GM23338 (cell line): ENCODE data around the gene STK38L. TPM values are rescaled to one million over a fixed set of nuclear protein-coding genes. Genes with fewer than 3 reads are reported as not detected.

ENCODE experiments used
- ATAC-seq: fragments of 200-7000 bp; cut with Tn5 transposase; 3 replicates; pipeline ENCODE4 v1.9.1; 2020
- DNase-seq: peaks from one replicate; pipeline ENCODE4 v3.0.0-alpha.2; 2015; ENCODE audit warnings: low spot score
- H2AFZ ChIP-seq: fragments of 200-600 bp; sonication (generic); 2 replicates; pipeline ENCODE4 v1.8.0; 2016; ENCODE audit warnings: antibody characterized with exemption, mild to moderate bottlenecking, moderate library complexity
- H3F3A ChIP-seq: fragments of 200-600 bp; sonication (generic); replicated peaks from 2 replicates; pipeline ENCODE4 v1.8.0; 2017; ENCODE audit warnings: antibody characterized with exemption, mixed run types, low read depth
- H3K27ac ChIP-seq: fragments of 200-600 bp; sonication (generic); 2 replicates; pipeline ENCODE4 v1.6.1; 2016; ENCODE audit warnings: low read depth
- H3K27me3 ChIP-seq: fragments of 200-600 bp; sonication (generic); 2 replicates; pipeline ENCODE4 v1.8.0; 2016; ENCODE audit warnings: mild to moderate bottlenecking, mixed run types, moderate library complexity; ENCODE audit not compliant: insufficient read depth
- H3K36me3 ChIP-seq: fragments of 200-600 bp; sonication (generic); 2 replicates; pipeline ENCODE4 v1.8.0; 2016; ENCODE audit warnings: mild to moderate bottlenecking; ENCODE audit not compliant: insufficient read depth
- H3K4me1 ChIP-seq: fragments of 200-600 bp; sonication (generic); 2 replicates; pipeline ENCODE4 v1.8.0; 2016; ENCODE audit warnings: mild to moderate bottlenecking, moderate library complexity; ENCODE audit not compliant: insufficient read depth
- H3K4me2 ChIP-seq: fragments of 200-600 bp; sonication (generic); 2 replicates; pipeline ENCODE4 v1.7.1; 2017; ENCODE audit warnings: mixed run types
- H3K4me3 ChIP-seq: fragments of 200-600 bp; sonication (generic); 2 replicates; pipeline ENCODE4 v1.6.1; 2016; ENCODE audit warnings: mixed run types
- H3K79me2 ChIP-seq: fragments of 200-600 bp; sonication (generic); replicated peaks from 2 replicates; pipeline ENCODE4 v1.8.0; 2017; ENCODE audit warnings: mild to moderate bottlenecking; ENCODE audit not compliant: insufficient read depth
- H3K9me2 ChIP-seq: fragments of 200-600 bp; sonication (generic); 2 replicates; pipeline ENCODE4 v1.8.0; 2017; ENCODE audit not compliant: insufficient read depth
- H4K20me1 ChIP-seq: fragments of 200-600 bp; sonication (generic); replicated peaks from 2 replicates; pipeline ENCODE4 v1.8.0; 2017; ENCODE audit warnings: mild to moderate bottlenecking; ENCODE audit not compliant: insufficient read depth
- H3K27ac Mint-ChIP-seq: 2 replicates; pipeline ENCODE4 v1.8.0; 2020; ENCODE audit warnings: inconsistent platforms, mild to moderate bottlenecking, moderate library complexity, mixed read lengths
- H3K27me3 Mint-ChIP-seq: 3 replicates; pipeline ENCODE4 v1.8.0; 2022; ENCODE audit warnings: low read depth, mild to moderate bottlenecking, moderate library complexity, mixed read lengths, inconsistent platforms; ENCODE audit not compliant: insufficient read depth, poor library complexity
- H3K36me3 Mint-ChIP-seq: 3 replicates; pipeline ENCODE4 v1.8.0; 2021; ENCODE audit warnings: low read depth, mild to moderate bottlenecking, inconsistent platforms, moderate library complexity, mixed read lengths
- H3K4me1 Mint-ChIP-seq: 3 replicates; pipeline ENCODE4 v1.8.0; 2020; ENCODE audit warnings: mild to moderate bottlenecking, inconsistent platforms, mixed read lengths
- H3K4me3 Mint-ChIP-seq: 3 replicates; pipeline ENCODE4 v1.8.0; 2021; ENCODE audit warnings: moderate library complexity, mild to moderate bottlenecking, inconsistent platforms, mixed read lengths
- H3K9me3 Mint-ChIP-seq: 3 replicates; pipeline ENCODE4 v1.8.0; 2020; ENCODE audit warnings: moderate library complexity, mild to moderate bottlenecking, inconsistent platforms, mixed read lengths
- CREB1 ChIP-seq: fragments of 250-450 bp; sonication (Bioruptor Pico); IDR thresholded peaks from 2 replicates; pipeline ENCODE4 v1.5.0; 2020; ENCODE audit warnings: low read depth, mild to moderate bottlenecking, moderate library complexity
- EZH2 ChIP-seq: fragments of 200-600 bp; sonication (generic); IDR thresholded peaks from one replicate; pipeline ENCODE4 v1.8.0; 2017; ENCODE audit warnings: antibody characterized with exemption, mild to moderate bottlenecking, low read depth; ENCODE audit not compliant: unreplicated experiment
- EZH2phosphoT487 ChIP-seq: fragments of 200-600 bp; sonication (generic); IDR thresholded peaks from one replicate; pipeline ENCODE4 v1.8.1; 2018; ENCODE audit warnings: antibody characterized with exemption; ENCODE audit not compliant: unreplicated experiment
- JUNB ChIP-seq: IDR thresholded peaks from one replicate; pipeline ENCODE4 v1.6.1; 2016; ENCODE audit warnings: antibody characterized with exemption; ENCODE audit not compliant: unreplicated experiment
- NANOG ChIP-seq: IDR thresholded peaks from 2 replicates; pipeline ENCODE4 v1.6.1; 2016; ENCODE audit warnings: antibody characterized with exemption, borderline replicate concordance
- POLR2AphosphoS5 ChIP-seq: IDR thresholded peaks from 2 replicates; pipeline ENCODE4 v1.6.1; 2016; ENCODE audit warnings: antibody characterized with exemption, low read depth
- STAT1 ChIP-seq: IDR thresholded peaks from one replicate; pipeline ENCODE4 v1.6.1; 2016; ENCODE audit warnings: antibody characterized with exemption; ENCODE audit not compliant: unreplicated experiment
- ZNF114 ChIP-seq: fragments of 250-450 bp; sonication (Bioruptor Pico); IDR thresholded peaks from 2 replicates; pipeline ENCODE4 v1.5.0; 2020; ENCODE audit warnings: mild to moderate bottlenecking, moderate library complexity
- ZNF331 ChIP-seq: fragments of 250-450 bp; sonication (Bioruptor Pico); IDR thresholded peaks from 2 replicates; pipeline ENCODE4 v1.5.0; 2020; ENCODE audit warnings: low read depth, mild to moderate bottlenecking, moderate library complexity
- polyA plus RNA-seq: library from polyadenylated mRNA; unstranded; fragments of >200 nt; fragmentation: Nextera tagmentation; extraction: Ambion mirVana; gene quantifications from 2 replicates; pipeline ENCODE4 v1.2.1, GENCODE V29; 2016
- total RNA-seq: library from RNA; depleted of rRNA; stranded (reverse); fragments of >200 nt; shearing (Covaris generic); gene quantifications from 2 replicates; pipeline ENCODE4 v1.2.3, GENCODE V29; 2014
- TF ChIP-seq, protein P1 (sequence below): IDR thresholded peaks from 2 replicates; pipeline ENCODE4 v1.6.1; 2016; ENCODE audit warnings: antibody characterized with exemption
- TF ChIP-seq, protein P2 (sequence below): IDR thresholded peaks from one replicate; pipeline ENCODE4 v1.6.1; 2018; ENCODE audit warnings: antibody characterized with exemption; ENCODE audit not compliant: unreplicated experiment
- TF ChIP-seq, protein P3 (sequence below): fragments of 250-450 bp; sonication (Bioruptor Pico); IDR thresholded peaks from 2 replicates; pipeline ENCODE4 v1.5.0; 2020; ENCODE audit warnings: mild to moderate bottlenecking, moderate library complexity
- TF ChIP-seq, protein P4 (sequence below), 2 experiments: fragments of 200-600 bp in 1 of 2; sonication (generic) in 1 of 2; conservative IDR thresholded peaks; 2 replicates each; pipeline versions ENCODE4 v1.5.1 to v1.6.1; 2016 to 2017; ENCODE audit warnings: antibody characterized with exemption in 2 of 2, low read depth in 2 of 2, mild to moderate bottlenecking in 2 of 2, moderate library complexity in 1 of 2

The STK38L gene
- total and polyA plus RNA-seq, 2 experiments from 2014 or later: 28.9 to 56.5 TPM

DNA sequence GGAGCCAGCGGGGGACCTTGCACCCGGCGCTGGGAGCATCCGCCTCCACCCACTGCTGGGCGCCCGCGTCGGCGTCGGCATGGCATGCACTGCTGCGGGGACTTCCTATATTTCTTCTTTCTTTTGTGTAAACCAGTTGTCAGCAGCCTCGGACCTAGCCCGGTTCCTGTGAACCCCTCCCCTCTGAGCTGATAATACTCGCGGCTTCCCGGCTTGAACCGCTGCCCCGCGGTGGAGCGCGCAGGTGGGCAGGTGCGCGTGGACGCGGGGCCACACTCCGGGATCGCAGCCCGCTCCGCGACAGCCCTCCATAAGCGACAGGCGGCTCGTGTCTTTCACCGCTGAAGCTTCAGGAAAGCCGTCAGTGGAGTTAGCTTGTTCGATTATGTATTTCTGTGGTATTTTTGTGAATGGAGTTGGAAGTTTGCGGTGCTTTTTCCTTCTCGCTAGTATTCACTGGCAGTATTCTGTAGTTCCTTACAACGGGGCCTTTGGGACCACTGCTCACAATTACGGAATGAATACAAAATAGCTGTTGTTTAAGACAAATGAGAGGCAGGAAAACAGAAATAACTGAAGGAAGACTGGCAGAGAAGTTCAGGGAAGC lies 89.4 kb downstream of the STK38L start:
- Mint-ChIP-seq H3K4me3 (peak overlapping the region; percentile 91), H3K36me3 (no peaks in the 10 kb centered on the region), H3K27me3 (peaks cover 25% of the 10 kb centered on the region), H3K9me3 (no peaks in the 10 kb centered on the region), H3K27ac (peak overlapping the region; percentile 60; the same call in 1 of the 2 replicates), H3K4me1 (peaks cover 36% of the 10 kb centered on the region)
- no peaks in the 10 kb centered on the region; the same call in 1 of the 2 replicates for H3F3A ChIP-seq
- H3K4me2 ChIP-seq: peak overlapping the region; percentile 99
- no peaks in the 10 kb centered on the region for H4K20me1 ChIP-seq
- no peak overlapping the region for H3K27ac ChIP-seq
- peak; percentile 23; the same call in 2 of the 3 replicates for ATAC-seq
- H3K4me1 ChIP-seq: peaks cover 29% of the 10 kb centered on the region
- peaks cover 37% of the 10 kb centered on the region for H3K79me2 ChIP-seq
- no peak for TF ChIP-seq EZH2phosphoT487
- TF ChIP-seq, protein P1, sequence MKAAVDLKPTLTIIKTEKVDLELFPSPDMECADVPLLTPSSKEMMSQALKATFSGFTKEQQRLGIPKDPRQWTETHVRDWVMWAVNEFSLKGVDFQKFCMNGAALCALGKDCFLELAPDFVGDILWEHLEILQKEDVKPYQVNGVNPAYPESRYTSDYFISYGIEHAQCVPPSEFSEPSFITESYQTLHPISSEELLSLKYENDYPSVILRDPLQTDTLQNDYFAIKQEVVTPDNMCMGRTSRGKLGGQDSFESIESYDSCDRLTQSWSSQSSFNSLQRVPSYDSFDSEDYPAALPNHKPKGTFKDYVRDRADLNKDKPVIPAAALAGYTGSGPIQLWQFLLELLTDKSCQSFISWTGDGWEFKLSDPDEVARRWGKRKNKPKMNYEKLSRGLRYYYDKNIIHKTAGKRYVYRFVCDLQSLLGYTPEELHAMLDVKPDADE: no peak
- no peak for TF ChIP-seq JUNB
- TF ChIP-seq, protein P2, sequence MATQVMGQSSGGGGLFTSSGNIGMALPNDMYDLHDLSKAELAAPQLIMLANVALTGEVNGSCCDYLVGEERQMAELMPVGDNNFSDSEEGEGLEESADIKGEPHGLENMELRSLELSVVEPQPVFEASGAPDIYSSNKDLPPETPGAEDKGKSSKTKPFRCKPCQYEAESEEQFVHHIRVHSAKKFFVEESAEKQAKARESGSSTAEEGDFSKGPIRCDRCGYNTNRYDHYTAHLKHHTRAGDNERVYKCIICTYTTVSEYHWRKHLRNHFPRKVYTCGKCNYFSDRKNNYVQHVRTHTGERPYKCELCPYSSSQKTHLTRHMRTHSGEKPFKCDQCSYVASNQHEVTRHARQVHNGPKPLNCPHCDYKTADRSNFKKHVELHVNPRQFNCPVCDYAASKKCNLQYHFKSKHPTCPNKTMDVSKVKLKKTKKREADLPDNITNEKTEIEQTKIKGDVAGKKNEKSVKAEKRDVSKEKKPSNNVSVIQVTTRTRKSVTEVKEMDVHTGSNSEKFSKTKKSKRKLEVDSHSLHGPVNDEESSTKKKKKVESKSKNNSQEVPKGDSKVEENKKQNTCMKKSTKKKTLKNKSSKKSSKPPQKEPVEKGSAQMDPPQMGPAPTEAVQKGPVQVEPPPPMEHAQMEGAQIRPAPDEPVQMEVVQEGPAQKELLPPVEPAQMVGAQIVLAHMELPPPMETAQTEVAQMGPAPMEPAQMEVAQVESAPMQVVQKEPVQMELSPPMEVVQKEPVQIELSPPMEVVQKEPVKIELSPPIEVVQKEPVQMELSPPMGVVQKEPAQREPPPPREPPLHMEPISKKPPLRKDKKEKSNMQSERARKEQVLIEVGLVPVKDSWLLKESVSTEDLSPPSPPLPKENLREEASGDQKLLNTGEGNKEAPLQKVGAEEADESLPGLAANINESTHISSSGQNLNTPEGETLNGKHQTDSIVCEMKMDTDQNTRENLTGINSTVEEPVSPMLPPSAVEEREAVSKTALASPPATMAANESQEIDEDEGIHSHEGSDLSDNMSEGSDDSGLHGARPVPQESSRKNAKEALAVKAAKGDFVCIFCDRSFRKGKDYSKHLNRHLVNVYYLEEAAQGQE: no peak
- TF ChIP-seq, protein P3, sequence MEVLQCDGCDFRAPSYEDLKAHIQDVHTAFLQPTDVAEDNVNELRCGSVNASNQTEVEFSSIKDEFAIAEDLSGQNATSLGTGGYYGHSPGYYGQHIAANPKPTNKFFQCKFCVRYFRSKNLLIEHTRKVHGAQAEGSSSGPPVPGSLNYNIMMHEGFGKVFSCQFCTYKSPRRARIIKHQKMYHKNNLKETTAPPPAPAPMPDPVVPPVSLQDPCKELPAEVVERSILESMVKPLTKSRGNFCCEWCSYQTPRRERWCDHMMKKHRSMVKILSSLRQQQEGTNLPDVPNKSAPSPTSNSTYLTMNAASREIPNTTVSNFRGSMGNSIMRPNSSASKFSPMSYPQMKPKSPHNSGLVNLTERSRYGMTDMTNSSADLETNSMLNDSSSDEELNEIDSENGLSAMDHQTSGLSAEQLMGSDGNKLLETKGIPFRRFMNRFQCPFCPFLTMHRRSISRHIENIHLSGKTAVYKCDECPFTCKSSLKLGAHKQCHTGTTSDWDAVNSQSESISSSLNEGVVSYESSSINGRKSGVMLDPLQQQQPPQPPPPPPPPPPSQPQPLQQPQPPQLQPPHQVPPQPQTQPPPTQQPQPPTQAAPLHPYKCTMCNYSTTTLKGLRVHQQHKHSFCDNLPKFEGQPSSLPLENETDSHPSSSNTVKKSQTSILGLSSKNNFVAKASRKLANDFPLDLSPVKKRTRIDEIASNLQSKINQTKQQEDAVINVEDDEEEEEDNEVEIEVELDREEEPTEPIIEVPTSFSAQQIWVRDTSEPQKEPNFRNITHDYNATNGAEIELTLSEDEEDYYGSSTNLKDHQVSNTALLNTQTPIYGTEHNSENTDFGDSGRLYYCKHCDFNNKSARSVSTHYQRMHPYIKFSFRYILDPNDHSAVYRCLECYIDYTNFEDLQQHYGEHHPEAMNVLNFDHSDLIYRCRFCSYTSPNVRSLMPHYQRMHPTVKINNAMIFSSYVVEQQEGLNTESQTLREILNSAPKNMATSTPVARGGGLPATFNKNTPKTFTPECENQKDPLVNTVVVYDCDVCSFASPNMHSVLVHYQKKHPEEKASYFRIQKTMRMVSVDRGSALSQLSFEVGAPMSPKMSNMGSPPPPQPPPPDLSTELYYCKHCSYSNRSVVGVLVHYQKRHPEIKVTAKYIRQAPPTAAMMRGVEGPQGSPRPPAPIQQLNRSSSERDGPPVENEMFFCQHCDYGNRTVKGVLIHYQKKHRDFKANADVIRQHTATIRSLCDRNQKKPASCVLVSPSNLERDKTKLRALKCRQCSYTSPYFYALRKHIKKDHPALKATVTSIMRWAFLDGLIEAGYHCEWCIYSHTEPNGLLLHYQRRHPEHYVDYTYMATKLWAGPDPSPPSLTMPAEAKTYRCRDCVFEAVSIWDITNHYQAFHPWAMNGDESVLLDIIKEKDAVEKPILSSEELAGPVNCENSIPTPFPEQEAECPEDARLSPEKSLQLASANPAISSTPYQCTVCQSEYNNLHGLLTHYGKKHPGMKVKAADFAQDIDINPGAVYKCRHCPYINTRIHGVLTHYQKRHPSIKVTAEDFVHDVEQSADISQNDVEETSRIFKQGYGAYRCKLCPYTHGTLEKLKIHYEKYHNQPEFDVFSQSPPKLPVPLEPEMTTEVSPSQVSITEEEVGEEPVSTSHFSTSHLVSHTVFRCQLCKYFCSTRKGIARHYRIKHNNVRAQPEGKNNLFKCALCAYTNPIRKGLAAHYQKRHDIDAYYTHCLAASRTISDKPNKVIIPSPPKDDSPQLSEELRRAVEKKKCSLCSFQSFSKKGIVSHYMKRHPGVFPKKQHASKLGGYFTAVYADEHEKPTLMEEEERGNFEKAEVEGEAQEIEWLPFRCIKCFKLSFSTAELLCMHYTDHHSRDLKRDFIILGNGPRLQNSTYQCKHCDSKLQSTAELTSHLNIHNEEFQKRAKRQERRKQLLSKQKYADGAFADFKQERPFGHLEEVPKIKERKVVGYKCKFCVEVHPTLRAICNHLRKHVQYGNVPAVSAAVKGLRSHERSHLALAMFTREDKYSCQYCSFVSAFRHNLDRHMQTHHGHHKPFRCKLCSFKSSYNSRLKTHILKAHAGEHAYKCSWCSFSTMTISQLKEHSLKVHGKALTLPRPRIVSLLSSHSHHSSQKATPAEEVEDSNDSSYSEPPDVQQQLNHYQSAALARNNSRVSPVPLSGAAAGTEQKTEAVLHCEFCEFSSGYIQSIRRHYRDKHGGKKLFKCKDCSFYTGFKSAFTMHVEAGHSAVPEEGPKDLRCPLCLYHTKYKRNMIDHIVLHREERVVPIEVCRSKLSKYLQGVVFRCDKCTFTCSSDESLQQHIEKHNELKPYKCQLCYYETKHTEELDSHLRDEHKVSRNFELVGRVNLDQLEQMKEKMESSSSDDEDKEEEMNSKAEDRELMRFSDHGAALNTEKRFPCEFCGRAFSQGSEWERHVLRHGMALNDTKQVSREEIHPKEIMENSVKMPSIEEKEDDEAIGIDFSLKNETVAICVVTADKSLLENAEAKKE (CRISPR knock-in tag): no peak
- no peak for TF ChIP-seq STAT1
- TF ChIP-seq ZNF331 (CRISPR knock-in tag): no peak
- TF ChIP-seq POLR2AphosphoS5: no peak
- TF ChIP-seq NANOG: no peak
- TF ChIP-seq ZNF114: no peak
- TF ChIP-seq CREB1 (CRISPR knock-in tag): no peak
- no peak for TF ChIP-seq EZH2
- TF ChIP-seq, protein P4, sequence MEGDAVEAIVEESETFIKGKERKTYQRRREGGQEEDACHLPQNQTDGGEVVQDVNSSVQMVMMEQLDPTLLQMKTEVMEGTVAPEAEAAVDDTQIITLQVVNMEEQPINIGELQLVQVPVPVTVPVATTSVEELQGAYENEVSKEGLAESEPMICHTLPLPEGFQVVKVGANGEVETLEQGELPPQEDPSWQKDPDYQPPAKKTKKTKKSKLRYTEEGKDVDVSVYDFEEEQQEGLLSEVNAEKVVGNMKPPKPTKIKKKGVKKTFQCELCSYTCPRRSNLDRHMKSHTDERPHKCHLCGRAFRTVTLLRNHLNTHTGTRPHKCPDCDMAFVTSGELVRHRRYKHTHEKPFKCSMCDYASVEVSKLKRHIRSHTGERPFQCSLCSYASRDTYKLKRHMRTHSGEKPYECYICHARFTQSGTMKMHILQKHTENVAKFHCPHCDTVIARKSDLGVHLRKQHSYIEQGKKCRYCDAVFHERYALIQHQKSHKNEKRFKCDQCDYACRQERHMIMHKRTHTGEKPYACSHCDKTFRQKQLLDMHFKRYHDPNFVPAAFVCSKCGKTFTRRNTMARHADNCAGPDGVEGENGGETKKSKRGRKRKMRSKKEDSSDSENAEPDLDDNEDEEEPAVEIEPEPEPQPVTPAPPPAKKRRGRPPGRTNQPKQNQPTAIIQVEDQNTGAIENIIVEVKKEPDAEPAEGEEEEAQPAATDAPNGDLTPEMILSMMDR (conservative IDR thresholded peaks at IDR 0.05; ENCODE audit: low read depth in 2 of 2): no peak
- peak; percentile 49 for DNase-seq
- H3K27me3 ChIP-seq: peaks cover 38% of the 10 kb centered on the region
- peak overlapping the region; percentile 95 for H2AFZ ChIP-seq
- no peaks in the 10 kb centered on the region for H3K9me2 ChIP-seq
- peak overlapping the region; percentile 97 for H3K4me3 ChIP-seq
- H3K36me3 ChIP-seq: no peaks in the 10 kb centered on the region
